ENCODE data around the gene B3GALT6. TPM values are rescaled to one million over a fixed set of nuclear protein-coding genes. Genes with fewer than 3 reads are reported as not detected.
A peak's percentile ranks its signal among the peaks of the same experiment; 100 is the strongest.

Gene B3GALT6
- total RNA-seq, 1 experiment from 2014 or later, result 27.1 TPM

DNA sequence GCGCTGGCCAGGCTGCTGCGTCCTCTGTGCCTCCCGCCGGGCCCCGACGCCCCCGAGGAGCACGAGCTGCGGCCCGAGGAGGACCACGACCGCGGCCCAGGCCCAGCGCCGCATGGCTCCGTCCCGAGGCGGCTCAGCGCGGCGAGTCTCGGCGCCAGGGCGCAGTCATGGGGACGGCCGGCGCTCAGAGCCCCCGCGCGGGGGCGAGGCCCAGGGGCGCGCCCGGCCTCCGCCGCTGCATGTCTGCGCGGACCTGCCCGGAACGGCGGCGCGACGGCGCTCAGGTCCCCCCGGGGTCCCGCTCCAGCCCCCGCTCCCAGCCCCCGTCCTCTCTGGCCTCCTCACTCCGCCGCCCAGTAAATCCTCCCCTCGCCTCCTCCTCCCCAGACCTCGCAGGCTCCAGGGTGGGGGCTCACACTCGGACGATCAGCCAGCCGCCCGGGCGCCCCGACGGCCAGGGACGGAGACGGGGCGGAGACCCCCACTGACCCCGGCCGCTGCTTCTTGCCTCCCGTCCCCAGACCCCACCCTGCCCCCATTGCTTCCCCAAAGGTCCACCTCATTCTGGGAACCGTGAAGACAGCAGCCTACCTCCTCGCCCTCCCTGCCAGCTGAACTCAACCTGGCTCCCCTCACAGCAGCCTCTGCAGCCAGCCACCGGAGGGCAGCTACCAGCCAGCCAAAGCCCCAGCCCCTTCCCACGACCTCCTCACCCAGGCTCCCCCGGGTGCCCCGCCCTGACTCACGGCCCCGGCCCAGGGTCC, 14.7 kb downstream of the B3GALT6 start, which contains the start of gene C1QTNF12:
C1QTNF12 (minus strand) TSS at position 146 of the 764 bp plus-strand sequence; CDS start at position 114, 32 bp downstream.
- Histone ChIP-seq H3K4me1 (ENCODE audit: insufficient read depth, low read length) (no peaks in the 10 kb centered on the region), H3K4ac (ENCODE audit: low read depth, low read length) (no peak within 1 kb of the TSS), H2BK5ac (ENCODE audit: insufficient read length, low read length) (no peak within 1 kb of the TSS), H3T11ph (ENCODE audit: low read length) (no peak within 1 kb of the TSS), H3K79me2 (ENCODE audit: insufficient read depth, low read length) (no peaks in the 10 kb centered on the region), H3K27me3 (ENCODE audit: insufficient read depth, low read length) (no peaks in the 10 kb centered on the region), H3K9ac (ENCODE audit: extremely low read depth, insufficient read length, low read length) (no peak within 1 kb of the TSS), H3K56ac (ENCODE audit: insufficient read length, low read depth, low read length) (no peak within 1 kb of the TSS), H3K23me2 (ENCODE audit: insufficient read length, low read depth, low read length, poor library complexity, severe bottlenecking) (no peaks in the 10 kb centered on the region), H3K4me2 (ENCODE audit: insufficient read depth, insufficient read length, low read length) (no peak within 1 kb of the TSS), H3K79me1 (ENCODE audit: insufficient read depth, low read depth, low read length, poor library complexity, severe bottlenecking) (no peaks in the 10 kb centered on the region), H2BK120ac (ENCODE audit: low read depth, low read length, poor library complexity, severe bottlenecking) (no peak within 1 kb of the TSS), H4K8ac (replicated peaks; ENCODE audit: insufficient read length, low read depth, low read length) (no peak within 1 kb of the TSS), H3K27ac (ENCODE audit: insufficient read length, low read depth, low read length) (no peak within 1 kb of the TSS), H3K18ac (ENCODE audit: insufficient read length, low read depth, low read length) (no peak within 1 kb of the TSS), H2BK20ac (ENCODE audit: low read depth, low read length, poor library complexity, severe bottlenecking) (no peak within 1 kb of the TSS), H4K91ac (ENCODE audit: insufficient read length, low read depth, low read length) (no peak within 1 kb of the TSS), H4K20me1 (ENCODE audit: control insufficient read depth, insufficient read depth, insufficient read length) (no peaks in the 10 kb centered on the region), H4K5ac (ENCODE audit: insufficient read length, low read depth, low read length) (no peak within 1 kb of the TSS), H3K23ac (ENCODE audit: insufficient read length, low read depth, low read length) (no peak within 1 kb of the TSS), H3K14ac (ENCODE audit: insufficient read depth, low read length) (no peak within 1 kb of the TSS), H3K9me3 (ENCODE audit: control insufficient read depth, low read depth, low read length) (no peaks in the 10 kb centered on the region), H2BK12ac (ENCODE audit: insufficient read length, low read depth, low read length) (no peak within 1 kb of the TSS), H2AK5ac (ENCODE audit: insufficient read length, low read length) (no peak within 1 kb of the TSS), H2AFZ (ENCODE audit: low read length) (no peak within 1 kb of the TSS), H2BK15ac (ENCODE audit: low read depth, low read length) (no peak within 1 kb of the TSS)
- no CpG with 5 or more reads among the region's 74 CpGs for WGBS (ENCODE audit: extremely low coverage, insufficient read length, low lambda C conversion rate)
- H3K9me3 Mint-ChIP-seq, result no peaks in the 10 kb centered on the region
- peaks cover 16% of the 10 kb centered on the region for H3K27me3 Mint-ChIP-seq (ENCODE audit: low read depth)
- peaks cover 0 to 2% of the 10 kb centered on the region in 2 experiments; a peak in 1 of 4 replicates for H3K4me1 Mint-ChIP-seq
- TF ChIP-seq, protein P1, sequence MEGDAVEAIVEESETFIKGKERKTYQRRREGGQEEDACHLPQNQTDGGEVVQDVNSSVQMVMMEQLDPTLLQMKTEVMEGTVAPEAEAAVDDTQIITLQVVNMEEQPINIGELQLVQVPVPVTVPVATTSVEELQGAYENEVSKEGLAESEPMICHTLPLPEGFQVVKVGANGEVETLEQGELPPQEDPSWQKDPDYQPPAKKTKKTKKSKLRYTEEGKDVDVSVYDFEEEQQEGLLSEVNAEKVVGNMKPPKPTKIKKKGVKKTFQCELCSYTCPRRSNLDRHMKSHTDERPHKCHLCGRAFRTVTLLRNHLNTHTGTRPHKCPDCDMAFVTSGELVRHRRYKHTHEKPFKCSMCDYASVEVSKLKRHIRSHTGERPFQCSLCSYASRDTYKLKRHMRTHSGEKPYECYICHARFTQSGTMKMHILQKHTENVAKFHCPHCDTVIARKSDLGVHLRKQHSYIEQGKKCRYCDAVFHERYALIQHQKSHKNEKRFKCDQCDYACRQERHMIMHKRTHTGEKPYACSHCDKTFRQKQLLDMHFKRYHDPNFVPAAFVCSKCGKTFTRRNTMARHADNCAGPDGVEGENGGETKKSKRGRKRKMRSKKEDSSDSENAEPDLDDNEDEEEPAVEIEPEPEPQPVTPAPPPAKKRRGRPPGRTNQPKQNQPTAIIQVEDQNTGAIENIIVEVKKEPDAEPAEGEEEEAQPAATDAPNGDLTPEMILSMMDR (conservative IDR thresholded peaks at IDR 0.05), result no peak; the same call in 2 of the 3 replicates
- no peak for DNase-seq
- peak within 1 kb of the TSS in 1 of 2 experiments; percentile 27; a peak in 1 of 5 replicates for H3K4me3 Mint-ChIP-seq
- peaks cover 0 to 3% (median 0%) of the 10 kb centered on the region in 3 experiments; a peak in 1 of 7 replicates for H3K36me3 Mint-ChIP-seq (ENCODE audit: insufficient read depth in 1 of 3, low read depth in 3 of 3)
- no peak within 1 kb of the TSS for H3K27ac Mint-ChIP-seq

All from H9 (cell line).